ENCODE results near the gene PCBD2.

PCBD2 gene

GRCh38 chr5:135008556-135008955 lies 103.6 kb downstream of the PCBD2 start:
- no peak for DNase-seq

DNA sequence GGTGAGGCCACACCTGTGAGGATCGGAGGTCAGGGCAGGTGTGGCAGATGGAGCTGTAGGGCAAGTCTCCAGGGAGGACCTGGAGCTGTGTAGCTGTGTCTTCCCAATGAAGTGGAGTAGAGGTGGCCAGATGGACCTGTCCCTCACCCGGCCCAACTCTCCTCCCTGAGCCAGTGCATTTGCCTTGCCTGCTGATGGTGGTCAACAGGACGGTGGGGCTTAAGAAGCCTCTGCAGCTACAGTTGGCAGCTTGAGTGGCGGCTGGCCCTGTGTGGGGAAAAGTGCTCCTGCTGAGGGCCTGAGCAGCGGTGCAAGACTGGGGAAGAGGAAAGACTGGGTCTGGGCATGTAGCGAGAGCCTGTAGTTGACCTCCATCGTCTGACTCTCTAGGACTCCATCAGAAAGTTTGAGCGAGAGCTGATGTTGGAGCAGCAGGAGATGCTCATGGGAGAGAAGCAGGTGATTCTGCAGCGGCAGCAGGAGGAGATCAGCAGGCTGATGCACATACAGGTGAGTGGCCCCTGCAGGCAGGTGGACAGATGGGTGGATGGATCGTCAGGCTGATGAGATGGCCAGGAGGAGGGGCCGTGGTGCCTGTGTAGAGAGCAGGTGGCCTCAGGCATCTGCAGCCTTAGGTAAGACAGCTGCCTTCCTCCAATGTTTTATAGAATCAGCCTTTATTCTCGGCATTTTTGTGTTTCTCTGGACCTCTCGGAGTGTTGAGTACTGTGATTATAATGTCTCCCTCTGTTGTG lies 104.2 kb downstream of the PCBD2 start:
- DNase-seq: no peak

- DNase-seq: no peak
Observed at GRCh38 chr5:135009736-135010501, 105.0 kb downstream of the PCBD2 start.

DNA sequence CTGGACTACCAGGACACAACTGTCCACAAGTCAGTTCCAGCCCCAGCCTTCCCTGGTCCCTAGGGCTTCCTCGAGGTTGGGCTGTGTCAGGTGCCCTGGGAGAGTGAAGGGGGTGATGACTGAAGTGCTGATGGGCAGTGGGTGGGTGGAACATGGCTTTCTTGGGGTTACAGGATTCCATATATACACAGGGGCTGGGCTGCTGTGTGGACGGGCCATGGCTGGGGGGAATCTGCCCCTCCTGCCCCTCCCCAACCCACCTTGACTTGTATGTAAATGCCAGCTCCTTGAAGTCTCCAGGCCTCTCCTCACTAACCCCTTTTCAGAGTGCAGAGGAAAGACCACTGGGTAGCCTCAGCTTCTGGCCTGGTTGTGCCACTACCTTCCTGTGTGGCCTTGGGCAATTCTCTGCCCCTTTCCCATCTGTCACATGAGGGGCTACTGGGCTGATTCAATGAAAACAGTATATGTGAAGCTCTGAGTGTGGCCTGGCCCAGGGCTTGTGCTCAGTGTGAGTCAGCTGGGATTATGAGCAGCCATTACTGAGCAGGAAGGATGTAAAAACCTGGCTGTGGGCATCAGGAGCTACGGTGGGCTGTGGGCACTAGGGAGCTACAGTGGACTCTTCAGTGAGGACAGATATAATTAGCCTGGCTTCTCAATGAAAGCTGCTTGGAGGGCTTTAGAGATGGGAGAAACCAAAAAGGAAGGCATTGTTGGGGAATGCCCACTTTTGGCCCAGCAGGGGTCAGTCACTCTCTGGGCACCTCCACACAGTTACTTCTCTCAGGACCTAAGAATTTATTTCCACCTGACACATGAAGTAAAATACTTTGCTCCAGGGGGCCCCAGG lies 105.8 kb downstream of the PCBD2 start:
- DNase-seq: no peak

GRCh38 chr5:135011355-135012032 lies 106.6 kb downstream of the PCBD2 start:
- no peak for DNase-seq

- no peak for DNase-seq
Observed at GRCh38 chr5:135012033-135012588, 107.2 kb downstream of the PCBD2 start.

Data from activated CD4-positive, alpha-beta T cell treated with anti-CD3 and anti-CD28 coated beads for 1 hour (primary cell).